ENCODE results near the gene C2CD3.
"Not testable (repeated sequence)": the region's sequence is repeated elsewhere in the genome, so short reads cannot be mapped to it uniquely, and the experiment has no call there.

The C2CD3 gene

GRCh38 chr11:74135127-74135840, 35.5 kb downstream of the C2CD3 start:
- no peak overlapping the region for H3K4me3 ChIP-seq (replicated peaks; ENCODE audit: insufficient read depth, low read length)
- H3K27ac ChIP-seq (replicated peaks), result no peak overlapping the region
- no peaks in the 10 kb centered on the region for H3K27me3 ChIP-seq (ENCODE audit: insufficient read depth, poor library complexity, severe bottlenecking)
- DNase-seq (ENCODE audit: low read depth in 1 of 2, low spot score in 1 of 2), result no peak
- TF ChIP-seq GABPA (IDR thresholded peaks at IDR 0.05; ENCODE audit: low read depth) (no peak), SPI1 (IDR thresholded peaks at IDR 0.05; ENCODE audit: borderline replicate concordance, low read depth) (no peak), POLR2AphosphoS5 (IDR thresholded peaks at IDR 0.05; ENCODE audit: low read depth) (no peak)

- no peak for DNase-seq (ENCODE audit: low read depth in 1 of 2, low spot score in 1 of 2)
- Histone ChIP-seq H3K4me3 (replicated peaks; ENCODE audit: insufficient read depth, low read length) (no peak overlapping the region), H3K27ac (replicated peaks) (no peak overlapping the region), H3K27me3 (ENCODE audit: insufficient read depth, poor library complexity, severe bottlenecking) (no peaks in the 10 kb centered on the region)
- TF ChIP-seq REST (IDR thresholded peaks at IDR 0.05; ENCODE audit: insufficient replicate concordance, low read depth), result no peak
- no peak for TF ChIP-seq POLR2AphosphoS5 (IDR thresholded peaks at IDR 0.05; ENCODE audit: low read depth)
- no peak for TF ChIP-seq CTCF (IDR thresholded peaks at IDR 0.05; ENCODE audit: insufficient read depth, low read length)
These were observed 36.1 kb downstream of the C2CD3 start for GRCh38 chr11:74134661-74135060.

DNA sequence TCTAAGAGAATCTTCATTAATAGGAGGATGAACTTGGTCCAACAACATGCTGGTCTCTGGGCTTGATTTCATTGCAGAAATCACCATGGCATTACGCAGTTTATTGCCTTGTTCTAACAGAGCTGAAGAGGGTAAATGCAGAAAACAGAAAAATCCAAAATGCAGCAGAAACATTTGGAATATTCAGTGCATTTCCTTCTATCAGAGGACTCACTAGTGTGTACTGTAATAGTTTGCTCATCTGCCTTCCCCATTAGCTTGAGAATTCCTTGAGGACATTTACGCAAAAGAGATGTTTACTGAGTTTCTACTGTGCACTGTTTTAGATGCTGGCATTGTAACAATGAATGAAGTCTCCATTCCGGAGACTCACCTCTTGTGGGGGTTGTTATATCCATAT, 37.4 kb downstream of the C2CD3 start:
- DNase-seq (ENCODE audit: low read depth in 1 of 2, low spot score in 1 of 2), result no peak
- Histone ChIP-seq H3K27ac (replicated peaks) (no peak overlapping the region), H3K4me3 (replicated peaks; ENCODE audit: insufficient read depth, low read length) (no peak overlapping the region), H3K27me3 (ENCODE audit: insufficient read depth, poor library complexity, severe bottlenecking) (no peaks in the 10 kb centered on the region)
- TF ChIP-seq SPI1 (IDR thresholded peaks at IDR 0.05; ENCODE audit: borderline replicate concordance, low read depth), result no peak
- TF ChIP-seq REST (IDR thresholded peaks at IDR 0.05; ENCODE audit: insufficient replicate concordance, low read depth), result no peak
- TF ChIP-seq CTCF (IDR thresholded peaks at IDR 0.05; ENCODE audit: insufficient read depth, low read length), result no peak
- TF ChIP-seq POLR2AphosphoS5 (IDR thresholded peaks at IDR 0.05; ENCODE audit: low read depth), result no peak
- TF ChIP-seq GABPA (IDR thresholded peaks at IDR 0.05; ENCODE audit: low read depth), result no peak

DNA sequence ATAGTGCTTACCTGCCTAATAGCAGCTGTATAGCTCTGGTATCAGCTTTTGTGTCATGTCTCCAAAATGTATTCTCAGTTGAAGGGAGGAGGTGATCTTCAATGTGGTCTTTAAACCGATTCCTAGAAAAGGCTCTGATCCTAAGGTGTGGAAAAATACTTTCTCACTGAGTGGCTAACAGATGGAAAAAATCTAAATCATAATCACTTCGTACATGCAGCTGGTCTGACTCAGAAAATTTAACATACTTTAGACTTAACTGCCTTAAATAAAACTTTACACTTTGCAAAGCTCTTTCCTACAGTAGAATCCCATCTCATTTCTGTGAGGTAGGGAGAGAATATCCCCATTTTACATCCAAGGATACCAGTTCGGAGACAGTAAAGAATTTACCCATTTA, 38.0 kb downstream of the C2CD3 start:
- TF ChIP-seq REST (IDR thresholded peaks at IDR 0.05; ENCODE audit: insufficient replicate concordance, low read depth), result no peak
- no peak for TF ChIP-seq CTCF (IDR thresholded peaks at IDR 0.05; ENCODE audit: insufficient read depth, low read length)
- no peak for TF ChIP-seq GABPA (IDR thresholded peaks at IDR 0.05; ENCODE audit: low read depth)
- no peak for TF ChIP-seq POLR2AphosphoS5 (IDR thresholded peaks at IDR 0.05; ENCODE audit: low read depth)
- no peak for TF ChIP-seq SPI1 (IDR thresholded peaks at IDR 0.05; ENCODE audit: borderline replicate concordance, low read depth)
- H3K27me3 ChIP-seq (ENCODE audit: insufficient read depth, poor library complexity, severe bottlenecking), result no peaks in the 10 kb centered on the region
- no peak overlapping the region for H3K4me3 ChIP-seq (replicated peaks; ENCODE audit: insufficient read depth, low read length)
- H3K27ac ChIP-seq (replicated peaks), result no peak overlapping the region
- no peak for DNase-seq (ENCODE audit: low read depth in 1 of 2, low spot score in 1 of 2)

DNA sequence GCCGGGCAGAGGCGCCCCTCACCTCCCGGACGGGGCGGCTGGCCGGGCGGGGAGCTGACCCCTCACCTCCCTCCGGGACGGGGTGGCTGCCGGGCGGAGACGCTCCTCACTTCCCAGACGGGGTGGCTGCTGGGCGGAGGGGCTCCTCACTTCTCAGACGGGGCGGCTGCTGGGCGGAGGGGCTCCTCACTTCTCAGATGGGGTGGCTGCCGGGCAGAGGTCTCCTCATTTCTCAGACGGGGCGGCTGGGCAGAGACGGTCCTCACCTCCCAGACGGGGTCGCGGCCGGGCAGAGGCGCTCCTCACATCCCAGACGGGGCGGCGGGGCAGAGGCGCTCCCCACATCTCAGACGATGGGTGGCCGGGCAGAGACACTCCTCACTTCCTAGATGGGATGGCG, 41.7 kb downstream of the C2CD3 start:
- not testable (repeated sequence) for DNase-seq (ENCODE audit: low read depth in 1 of 2, low spot score in 1 of 2); H3K27ac ChIP-seq (replicated peaks); H3K27me3 ChIP-seq (ENCODE audit: insufficient read depth, poor library complexity, severe bottlenecking); H3K4me3 ChIP-seq (replicated peaks; ENCODE audit: insufficient read depth, low read length)

Measured in HL-60 (cell line).